Measurements from ENCODE around the gene FTO. TPM values are rescaled to one million over a fixed set of nuclear protein-coding genes. Genes with fewer than 3 reads are reported as not detected.

Gene FTO
- total RNA-seq, 1 donor from 2014 or later, result 106 TPM

GRCh38 chr16:53704445-53704813, 473 bp downstream of the FTO start:
- Mint-ChIP-seq H3K36me3 (ENCODE audit: unreplicated experiment) (no peaks in the 10 kb centered on the region), H3K27me3 (ENCODE audit: unreplicated experiment) (no peaks in the 10 kb centered on the region), H3K4me1 (ENCODE audit: low read depth, unreplicated experiment) (peaks cover 6% of the 10 kb centered on the region), H3K27ac (ENCODE audit: unreplicated experiment) (peak overlapping the region; percentile 96), H3K9me3 (ENCODE audit: unreplicated experiment) (peaks cover 2% of the 10 kb centered on the region), H3K4me3 (ENCODE audit: unreplicated experiment) (peak overlapping the region; percentile 99)
- no peak for DNase-seq
- TF ChIP-seq CTCF (IDR thresholded peaks at IDR 0.05; ENCODE audit: partially characterized antibody, unreplicated experiment), result no peak

- H3K27me3 Mint-ChIP-seq (ENCODE audit: unreplicated experiment), result no peaks in the 10 kb centered on the region
- no peak for DNase-seq
Observed at GRCh38 chr16:53707671-53708070, 3.7 kb downstream of the FTO start.

GRCh38 chr16:53708490-53708889, 4.5 kb downstream of the FTO start:
- no peak overlapping the region for H3K27ac Mint-ChIP-seq (ENCODE audit: unreplicated experiment)
- H3K36me3 Mint-ChIP-seq (ENCODE audit: unreplicated experiment), result no peaks in the 10 kb centered on the region
- no peak for TF ChIP-seq CTCF (IDR thresholded peaks at IDR 0.05; ENCODE audit: partially characterized antibody, unreplicated experiment)
- no peak overlapping the region for H3K4me3 Mint-ChIP-seq (ENCODE audit: unreplicated experiment)
- H3K9me3 Mint-ChIP-seq (ENCODE audit: unreplicated experiment), result no peaks in the 10 kb centered on the region
- no peaks in the 10 kb centered on the region for H3K27me3 Mint-ChIP-seq (ENCODE audit: unreplicated experiment)
- no peak for DNase-seq
- H3K4me1 Mint-ChIP-seq (ENCODE audit: low read depth, unreplicated experiment), result peaks cover 20% of the 10 kb centered on the region

More at GRCh38 chr16:53707671-53708070, 3.7 kb downstream of the FTO start:
- Mint-ChIP-seq H3K4me3 (ENCODE audit: unreplicated experiment) (no peak overlapping the region), H3K9me3 (ENCODE audit: unreplicated experiment) (no peaks in the 10 kb centered on the region), H3K27ac (ENCODE audit: unreplicated experiment) (peak overlapping the region; percentile 7), H3K4me1 (ENCODE audit: low read depth, unreplicated experiment) (peaks cover 13% of the 10 kb centered on the region), H3K36me3 (ENCODE audit: unreplicated experiment) (no peaks in the 10 kb centered on the region)
- TF ChIP-seq CTCF (IDR thresholded peaks at IDR 0.05; ENCODE audit: partially characterized antibody, unreplicated experiment), result no peak

- Mint-ChIP-seq H3K27me3 (ENCODE audit: unreplicated experiment) (no peaks in the 10 kb centered on the region), H3K27ac (ENCODE audit: unreplicated experiment) (no peak overlapping the region), H3K36me3 (ENCODE audit: unreplicated experiment) (no peaks in the 10 kb centered on the region), H3K4me1 (ENCODE audit: low read depth, unreplicated experiment) (peaks cover 40% of the 10 kb centered on the region), H3K9me3 (ENCODE audit: unreplicated experiment) (no peaks in the 10 kb centered on the region), H3K4me3 (ENCODE audit: unreplicated experiment) (no peak overlapping the region)
- TF ChIP-seq CTCF (IDR thresholded peaks at IDR 0.05; ENCODE audit: partially characterized antibody, unreplicated experiment), result no peak
- no peak for DNase-seq
Observed at GRCh38 chr16:53711390-53711789, 7.4 kb downstream of the FTO start.

- no peak for TF ChIP-seq CTCF (IDR thresholded peaks at IDR 0.05; ENCODE audit: partially characterized antibody, unreplicated experiment)
- H3K36me3 Mint-ChIP-seq (ENCODE audit: unreplicated experiment), result no peaks in the 10 kb centered on the region
- H3K4me3 Mint-ChIP-seq (ENCODE audit: unreplicated experiment), result no peak overlapping the region
- no peak overlapping the region for H3K27ac Mint-ChIP-seq (ENCODE audit: unreplicated experiment)
- peaks cover 40% of the 10 kb centered on the region for H3K4me1 Mint-ChIP-seq (ENCODE audit: low read depth, unreplicated experiment)
- no peaks in the 10 kb centered on the region for H3K27me3 Mint-ChIP-seq (ENCODE audit: unreplicated experiment)
- H3K9me3 Mint-ChIP-seq (ENCODE audit: unreplicated experiment), result no peaks in the 10 kb centered on the region
- no peak for DNase-seq
Observed at GRCh38 chr16:53712065-53712464, 8.1 kb downstream of the FTO start.
